ENCODE data around the gene PTPN9. TPM values are rescaled to one million over a fixed set of nuclear protein-coding genes. Genes with fewer than 3 reads are reported as not detected.

Gene PTPN9
- total and polyA plus RNA-seq, 2 of the 13 experiments (the other 11 are each of a cell fraction or from before 2014, with no cell fraction given), result 16.6 to 19.9 TPM

DNA sequence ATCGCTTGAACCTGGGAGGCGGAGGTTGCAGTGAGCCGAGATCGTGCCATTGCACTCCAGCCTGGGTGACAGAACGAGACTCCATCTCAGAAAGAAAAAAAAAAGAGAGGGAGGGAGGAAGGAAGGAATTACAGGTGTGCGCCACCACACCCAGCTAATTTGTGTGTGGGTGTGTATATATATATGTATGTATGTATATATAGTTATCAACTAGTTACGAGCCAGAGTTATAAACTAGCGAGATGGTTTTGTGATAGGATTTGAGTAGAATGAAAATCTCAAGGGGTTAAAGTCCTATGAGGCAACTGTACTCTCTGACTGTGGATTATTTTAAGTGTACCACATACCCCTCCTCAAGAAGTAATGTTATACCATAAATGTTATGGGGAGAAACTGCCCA, 76.8 kb downstream of the PTPN9 start:
- H3K4me2 ChIP-seq (ENCODE audit: low read depth, low read length), result no peak overlapping the region
- FAIRE-seq (no peak), ATAC-seq (no peak), DNase-seq (ENCODE audit: low spot score) (no peak)
- intact Hi-C loops (cut with micrococcal nuclease; ENCODE audit: unreplicated experiment) (no loop called here), in situ Hi-C loops (cut with HindIII; ENCODE audit: extremely low pct_ligation_motif_present, low pct_unique_long_range_greater_than_20kb) (no loop called here)
- WGBS (ENCODE audit: low lambda C conversion rate), result 97% methylated on average over 8 of the region's 8 CpGs
- H3K4me3 ChIP-seq (replicated peaks in 1 of 3; ENCODE audit: insufficient read depth in 1 of 3, low read depth in 2 of 3, low read length in 3 of 3), result no peak overlapping the region
- H4K20me1 ChIP-seq (ENCODE audit: insufficient read depth, low read length), result no peaks in the 10 kb centered on the region
- TF ChIP-seq EHMT2 (IDR thresholded peaks at IDR 0.05; ENCODE audit: borderline replicate concordance, low read depth, low read length), result no peak
- no peak for TF ChIP-seq HHEX (CRISPR knock-in tag; IDR thresholded peaks at IDR 0.05)
- TF ChIP-seq, protein P1, sequence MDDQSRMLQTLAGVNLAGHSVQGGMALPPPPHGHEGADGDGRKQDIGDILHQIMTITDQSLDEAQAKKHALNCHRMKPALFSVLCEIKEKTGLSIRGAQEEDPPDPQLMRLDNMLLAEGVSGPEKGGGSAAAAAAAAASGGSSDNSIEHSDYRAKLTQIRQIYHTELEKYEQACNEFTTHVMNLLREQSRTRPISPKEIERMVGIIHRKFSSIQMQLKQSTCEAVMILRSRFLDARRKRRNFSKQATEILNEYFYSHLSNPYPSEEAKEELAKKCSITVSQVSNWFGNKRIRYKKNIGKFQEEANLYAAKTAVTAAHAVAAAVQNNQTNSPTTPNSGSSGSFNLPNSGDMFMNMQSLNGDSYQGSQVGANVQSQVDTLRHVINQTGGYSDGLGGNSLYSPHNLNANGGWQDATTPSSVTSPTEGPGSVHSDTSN (CRISPR knock-in tag; IDR thresholded peaks at IDR 0.05; ENCODE audit: borderline replicate concordance), result no peak
- TF ChIP-seq, protein P2, sequence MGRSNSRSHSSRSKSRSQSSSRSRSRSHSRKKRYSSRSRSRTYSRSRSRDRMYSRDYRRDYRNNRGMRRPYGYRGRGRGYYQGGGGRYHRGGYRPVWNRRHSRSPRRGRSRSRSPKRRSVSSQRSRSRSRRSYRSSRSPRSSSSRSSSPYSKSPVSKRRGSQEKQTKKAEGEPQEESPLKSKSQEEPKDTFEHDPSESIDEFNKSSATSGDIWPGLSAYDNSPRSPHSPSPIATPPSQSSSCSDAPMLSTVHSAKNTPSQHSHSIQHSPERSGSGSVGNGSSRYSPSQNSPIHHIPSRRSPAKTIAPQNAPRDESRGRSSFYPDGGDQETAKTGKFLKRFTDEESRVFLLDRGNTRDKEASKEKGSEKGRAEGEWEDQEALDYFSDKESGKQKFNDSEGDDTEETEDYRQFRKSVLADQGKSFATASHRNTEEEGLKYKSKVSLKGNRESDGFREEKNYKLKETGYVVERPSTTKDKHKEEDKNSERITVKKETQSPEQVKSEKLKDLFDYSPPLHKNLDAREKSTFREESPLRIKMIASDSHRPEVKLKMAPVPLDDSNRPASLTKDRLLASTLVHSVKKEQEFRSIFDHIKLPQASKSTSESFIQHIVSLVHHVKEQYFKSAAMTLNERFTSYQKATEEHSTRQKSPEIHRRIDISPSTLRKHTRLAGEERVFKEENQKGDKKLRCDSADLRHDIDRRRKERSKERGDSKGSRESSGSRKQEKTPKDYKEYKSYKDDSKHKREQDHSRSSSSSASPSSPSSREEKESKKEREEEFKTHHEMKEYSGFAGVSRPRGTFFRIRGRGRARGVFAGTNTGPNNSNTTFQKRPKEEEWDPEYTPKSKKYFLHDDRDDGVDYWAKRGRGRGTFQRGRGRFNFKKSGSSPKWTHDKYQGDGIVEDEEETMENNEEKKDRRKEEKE (IDR thresholded peaks at IDR 0.05), result no peak
- no peak for TF ChIP-seq SMAD9 (CRISPR knock-in tag; IDR thresholded peaks at IDR 0.05)
- H3K36me3 ChIP-seq (replicated peaks in 1 of 2; ENCODE audit: control insufficient read depth in 1 of 2, insufficient read depth in 2 of 2, low read length in 2 of 2), result peaks cover 5 to 17% of the 10 kb centered on the region in 2 experiments
- no peaks in the 10 kb centered on the region for H3K27me3 ChIP-seq (ENCODE audit: control insufficient read depth in 1 of 2, insufficient read depth in 2 of 2, low read length in 2 of 2)
- CTCF ChIA-PET (ENCODE audit: low intra/inter-chr PET ratio, low total read pairs), result no interaction called here
- POLR2A ChIA-PET, result no interaction called here
- no TSS peak for BruUV-seq (replicated peaks)
- H2AFZ ChIP-seq (ENCODE audit: low read length), result no peak overlapping the region
- H3K4me1 ChIP-seq (ENCODE audit: insufficient read depth, low read length), result no peaks in the 10 kb centered on the region
- H3K9ac ChIP-seq (ENCODE audit: insufficient read depth, low read depth, low read length), result no peak overlapping the region
- H3K79me2 ChIP-seq (ENCODE audit: insufficient read depth, low read length), result no peaks in the 10 kb centered on the region
- H3K9me3 ChIP-seq (ENCODE audit: low read length), result no peaks in the 10 kb centered on the region
- H3K27ac ChIP-seq (ENCODE audit: extremely low read length, insufficient read depth, low read length), result no peak overlapping the region

Data from HepG2 (cell line).